CD14-positive monocyte (primary cell): ENCODE results near the gene TRIM44. TPM values are rescaled to one million over a fixed set of nuclear protein-coding genes. Genes with fewer than 3 reads are reported as not detected.

Experiments
- DNase-seq, 3 donors: peaks; one replicate each; pipeline ENCODE4 v3.0.0-alpha.2; 2011 to 2022
- H2AFZ ChIP-seq: 2 replicates; pipeline ENCODE4 v1.6.0; 2012; ENCODE audit warnings: mild to moderate bottlenecking, low read depth, low read length, inconsistent platforms; ENCODE audit not compliant: insufficient read depth, poor library complexity, severe bottlenecking
- H3K27ac ChIP-seq, 2 donors: 1 replicate in 1 of 2; 2 replicates in 1 of 2; pipeline ENCODE4 v1.5.1; 2012 to 2013; ENCODE audit warnings: low read length in 2 of 2, control low read depth in 1 of 2, inconsistent platforms in 1 of 2, low read depth in 1 of 2, mild to moderate bottlenecking in 1 of 2
- H3K27me3 ChIP-seq, 2 donors: one replicate each; pipeline versions ENCODE4 v1.6.0 to v1.6.1; 2011 to 2013; ENCODE audit warnings: low read length in 2 of 2; ENCODE audit not compliant: control insufficient read depth in 2 of 2, insufficient read depth in 2 of 2
- H3K36me3 ChIP-seq, 2 donors: replicated peaks in 1 of 2; 1 replicate in 1 of 2; 2 replicates in 1 of 2; pipeline versions ENCODE4 v1.5.1 to v1.6.1; 2012 to 2013; ENCODE audit warnings: low read length in 2 of 2, control low read depth in 1 of 2, inconsistent platforms in 1 of 2, mild to moderate bottlenecking in 1 of 2; ENCODE audit not compliant: insufficient read depth in 2 of 2, control insufficient read depth in 1 of 2
- H3K4me1 ChIP-seq, 2 donors: 1 replicate in 1 of 2; 2 replicates in 1 of 2; pipeline versions ENCODE4 v1.5.1 to v1.6.1; 2012 to 2013; ENCODE audit warnings: low read length in 2 of 2, control low read depth in 1 of 2, inconsistent platforms in 1 of 2, mild to moderate bottlenecking in 1 of 2, moderate library complexity in 1 of 2; ENCODE audit not compliant: insufficient read depth in 2 of 2, control insufficient read depth in 1 of 2
- H3K4me2 ChIP-seq: replicated peaks from 2 replicates; pipeline ENCODE3; 2012; ENCODE audit warnings: low read length, moderate library complexity, mild to moderate bottlenecking; ENCODE audit not compliant: poor library complexity, severe bottlenecking; ENCODE audit errors: extremely low read depth
- H3K4me3 ChIP-seq, 3 experiments: fragments of 200-600 bp in 1 of 3; sonication (generic) in 1 of 3; replicated peaks in 1 of 3; 1 replicate in 2 of 3; 2 replicates in 1 of 3; pipeline ENCODE4 v1.5.1; 2011 to 2013; ENCODE audit warnings: low read length in 3 of 3, mild to moderate bottlenecking in 3 of 3, control low read depth in 2 of 3, low read depth in 2 of 3, inconsistent platforms in 1 of 3, moderate library complexity in 1 of 3
- H3K79me2 ChIP-seq: 2 replicates; pipeline ENCODE4 v1.6.0; 2012; ENCODE audit warnings: mild to moderate bottlenecking, control low read depth, inconsistent platforms, low read length, moderate library complexity; ENCODE audit not compliant: insufficient read depth
- H3K9ac ChIP-seq: 2 replicates; pipeline ENCODE4 v1.6.0; 2017; ENCODE audit warnings: low read length, mild to moderate bottlenecking; ENCODE audit not compliant: insufficient read depth, poor library complexity, severe bottlenecking
- H3K9me3 ChIP-seq, 2 donors: replicated peaks in 1 of 2; 1 replicate in 1 of 2; 2 replicates in 1 of 2; pipeline versions ENCODE4 v1.5.1 to v1.6.1; 2012 to 2013; ENCODE audit warnings: low read length in 2 of 2, control low read depth in 1 of 2; ENCODE audit not compliant: control insufficient read depth in 1 of 2, insufficient read depth in 1 of 2
- H4K20me1 ChIP-seq: 2 replicates; pipeline ENCODE4 v1.6.0; 2012; ENCODE audit warnings: mild to moderate bottlenecking, low read length, control low read depth, moderate library complexity; ENCODE audit not compliant: insufficient read depth
- H3K27ac Mint-ChIP-seq, 7 donors: one replicate each; pipeline ENCODE4 v1.8.0; 2020; ENCODE audit warnings: mild to moderate bottlenecking in 7 of 7, mixed read lengths in 7 of 7, moderate library complexity in 6 of 7, inconsistent platforms in 2 of 7
- H3K27me3 Mint-ChIP-seq, 3 donors: one replicate each; pipeline ENCODE4 v1.8.0; 2021 to 2022; ENCODE audit warnings: low read depth in 3 of 3, mild to moderate bottlenecking in 3 of 3, mixed read lengths in 3 of 3, moderate library complexity in 3 of 3, inconsistent platforms in 1 of 3
- H3K36me3 Mint-ChIP-seq, 2 donors: one replicate each; pipeline ENCODE4 v1.8.0; 2020; ENCODE audit warnings: mixed read lengths in 2 of 2, inconsistent platforms in 1 of 2, mild to moderate bottlenecking in 1 of 2
- H3K4me1 Mint-ChIP-seq: one replicate; pipeline ENCODE4 v1.8.0; 2020; ENCODE audit warnings: mild to moderate bottlenecking, mixed read lengths
- H3K4me3 Mint-ChIP-seq, 2 donors: one replicate each; pipeline ENCODE4 v1.8.0; 2020; ENCODE audit warnings: mild to moderate bottlenecking in 2 of 2, mixed read lengths in 2 of 2, moderate library complexity in 1 of 2
- H3K9me3 Mint-ChIP-seq, 7 donors: one replicate each; pipeline ENCODE4 v1.8.0; 2020 to 2022; ENCODE audit warnings: mixed read lengths in 7 of 7, mild to moderate bottlenecking in 6 of 7, moderate library complexity in 6 of 7, inconsistent platforms in 2 of 7
- CTCF ChIP-seq: fragments of 200-600 bp; IDR thresholded peaks from one replicate; pipeline ENCODE4 v1.8.0; 2022; ENCODE audit warnings: antibody characterized with exemption, mild to moderate bottlenecking
- WGBS: methylation state at CpG from one replicate; pipeline ENCODE4 v1.1.5; 2013; ENCODE audit warnings: missing lambda C conversion rate; ENCODE audit not compliant: insufficient coverage; 5-methylcytosine and 5-hydroxymethylcytosine counted together
- intact Hi-C, 2 donors: fragments of 100-400 bp; cut with micrococcal nuclease; formaldehyde crosslinking; loops; one replicate each; pipeline versions ENCODE4 v1.15.0 to v1.15.1; 2023
- polyA plus RNA-seq, 3 donors: library from polyadenylated mRNA; depleted of rRNA in 1 of 3; unstranded in 2 of 3; stranded (reverse) in 1 of 3; fragments of 300-500 nt in 2 of 3; fragments of >200 nt in 1 of 3; fragmentation: Illumina TruSeq in 2 of 3; gene quantifications; 1 replicate in 2 of 3; 2 replicates in 1 of 3; pipeline ENCODE4 v1.2.3, GENCODE V29; 2012 to 2021

The TRIM44 gene
- polyA plus RNA-seq, 3 donors, result 25.3 to 47.1 (median 45.9) TPM

- no peaks in the 10 kb centered on the region for H3K36me3 ChIP-seq
- peaks cover 0 to 2% (median 0%) of the 10 kb centered on the region in 3 donors for H3K27me3 Mint-ChIP-seq
- no peak for TF ChIP-seq CTCF
- intact Hi-C loops, result loop anchor here in 1 of 2 donors (10.0 kb wide), 1 partner anchor 209 kb away; the partner anchor contains the start of gene FJX1
- peaks cover 5 to 7% of the 10 kb centered on the region in 2 donors for H3K36me3 Mint-ChIP-seq
- no peak overlapping the region for H3K4me2 ChIP-seq
- no peak overlapping the region for H2AFZ ChIP-seq
- no peaks in the 10 kb centered on the region for H3K27me3 ChIP-seq
- no peak overlapping the region for H3K27ac Mint-ChIP-seq
- H3K9me3 Mint-ChIP-seq, result no peaks in the 10 kb centered on the region
- no peak overlapping the region for H3K9ac ChIP-seq
- no peak for DNase-seq
- H3K27ac ChIP-seq, result no peak overlapping the region
- no peaks in the 10 kb centered on the region for H3K9me3 ChIP-seq
- H3K4me3 ChIP-seq, result no peak overlapping the region
- no peaks in the 10 kb centered on the region for H4K20me1 ChIP-seq
- H3K79me2 ChIP-seq, result no peaks in the 10 kb centered on the region
- WGBS, result 100% methylated on average over 5 of the region's 10 CpGs
- peaks cover 10% of the 10 kb centered on the region for H3K4me1 Mint-ChIP-seq
- no peak overlapping the region for H3K4me3 Mint-ChIP-seq
- peaks cover 6 to 9% of the 10 kb centered on the region in 2 donors for H3K4me1 ChIP-seq
Observed at GRCh38 chr11:35823742-35824298, 161.2 kb downstream of the TRIM44 start.

- Histone ChIP-seq H2AFZ (no peak overlapping the region), H3K36me3 (no peaks in the 10 kb centered on the region), H3K4me1 (peaks cover 6 to 9% of the 10 kb centered on the region in 2 donors), H3K9ac (no peak overlapping the region), H4K20me1 (no peaks in the 10 kb centered on the region), H3K4me2 (no peak overlapping the region), H3K27ac (no peak overlapping the region), H3K4me3 (no peak overlapping the region), H3K9me3 (no peaks in the 10 kb centered on the region), H3K27me3 (no peaks in the 10 kb centered on the region), H3K79me2 (no peaks in the 10 kb centered on the region)
- no peak overlapping the region for H3K27ac Mint-ChIP-seq
- intact Hi-C loops, result loop anchor here in 1 of 2 donors (10.0 kb wide), 1 partner anchor 211 kb away; the partner anchor contains the start of gene FJX1
- no peaks in the 10 kb centered on the region for H3K9me3 Mint-ChIP-seq
- H3K36me3 Mint-ChIP-seq, result no peaks in the 10 kb centered on the region
- no peak overlapping the region for H3K4me3 Mint-ChIP-seq
- WGBS, result no CpG with 5 or more reads among the region's 1 CpG
- no peak for TF ChIP-seq CTCF
- H3K4me1 Mint-ChIP-seq, result peaks cover 10% of the 10 kb centered on the region
- DNase-seq, result no peak
- H3K27me3 Mint-ChIP-seq, result peaks cover 0 to 6% (median 0%) of the 10 kb centered on the region in 3 donors
Observed at GRCh38 chr11:35825386-35825785, 162.8 kb downstream of the TRIM44 start.
